Breast epithelium (tissue), 4 donors: Measurements from ENCODE around the gene ITPRIP. TPM values are rescaled to one million over a fixed set of nuclear protein-coding genes. Genes with fewer than 3 reads are reported as not detected.

Source experiments
- DNase-seq, 2 donors: peaks; one replicate each; pipeline ENCODE4 v3.0.0-alpha.2; 2019; ENCODE audit warnings: low spot score in 2 of 2
- H3K27ac ChIP-seq, 2 donors: fragments of 200-600 bp; sonication (generic) in 1 of 2; one replicate each; pipeline ENCODE4 v1.5.1; 2016 to 2019; ENCODE audit warnings: mild to moderate bottlenecking in 1 of 2
- H3K27me3 ChIP-seq, 2 donors: fragments of 200-600 bp; sonication (generic) in 1 of 2; one replicate each; pipeline versions ENCODE4 v1.5.1 to v1.6.0; 2017 to 2019; ENCODE audit warnings: control low read depth in 1 of 2, mild to moderate bottlenecking in 1 of 2
- H3K36me3 ChIP-seq: fragments of 200-600 bp; one replicate; pipeline ENCODE4 v1.5.1; 2019
- H3K4me1 ChIP-seq, 2 donors: fragments of 200-600 bp; sonication (generic); one replicate each; pipeline ENCODE4 v1.5.1; 2016 to 2019; ENCODE audit warnings: control low read depth in 1 of 2
- H3K4me3 ChIP-seq, 3 donors: fragments of 200-600 bp; sonication (generic); 1 replicate in 2 of 3; 2 replicates in 1 of 3; pipeline ENCODE4 v1.5.1; 2016 to 2019; ENCODE audit warnings: mild to moderate bottlenecking in 3 of 3, moderate library complexity in 2 of 3
- H3K9me3 ChIP-seq, 2 donors: fragments of 200-600 bp; sonication (generic) in 1 of 2; one replicate each; pipeline ENCODE4 v1.5.1; 2016 to 2019; ENCODE audit warnings: control low read depth in 1 of 2
- CTCF ChIP-seq, 3 donors: fragments of 450-650 bp; IDR thresholded peaks; one replicate each; pipeline ENCODE4 v1.5.1; 2016 to 2017; ENCODE audit warnings: antibody characterized with exemption in 3 of 3, mild to moderate bottlenecking in 3 of 3, moderate library complexity in 3 of 3
- POLR2A ChIP-seq: fragments of 450-650 bp; IDR thresholded peaks from one replicate; pipeline ENCODE4 v1.6.1; 2016; ENCODE audit warnings: antibody characterized with exemption, mild to moderate bottlenecking, moderate library complexity
- POLR2AphosphoS5 ChIP-seq, 3 donors: sonication (generic); formaldehyde crosslinking; IDR thresholded peaks; one replicate each; pipeline ENCODE4 v1.6.1; 2017; ENCODE audit warnings: antibody characterized with exemption in 3 of 3
- intact Hi-C: fragments of 100-400 bp; cut with DNase I; formaldehyde crosslinking; loops from one replicate; pipeline ENCODE4 v1.15.1; 2023; ENCODE audit warnings: low total_unique reads
- total RNA-seq, 3 donors: library from RNA; depleted of rRNA; stranded (reverse); fragments of >200 nt; gene quantifications; one replicate each; pipeline ENCODE4 v1.1.0, GENCODE V29; 2016

The ITPRIP gene
- total RNA-seq, 3 donors from 2014 or later, result 12.0 to 35.4 (median 20.9) TPM

GRCh38 chr10:104328896-104329710 is 9.2 kb downstream of the ITPRIP start:
- peak; percentile 51 to 65 for DNase-seq
- Histone ChIP-seq H3K36me3 (no peaks in the 10 kb centered on the region), H3K4me3 (peak overlapping the region; percentile 3 to 59 (median 27)), H3K4me1 (peaks cover 37 to 47% of the 10 kb centered on the region in 2 donors), H3K27me3 (no peaks in the 10 kb centered on the region), H3K9me3 (no peaks in the 10 kb centered on the region), H3K27ac (peak overlapping the region; percentile 89 to 97)
- intact Hi-C loops, result no loop called here
- TF ChIP-seq POLR2AphosphoS5 (IDR thresholded peaks at IDR 0.05), result peak in 2 of 3 donors; percentile 44 to 85
- no peak for TF ChIP-seq CTCF (IDR thresholded peaks at IDR 0.05)

GRCh38 chr10:104328646-104328895 is 9.7 kb downstream of the ITPRIP start:
- Histone ChIP-seq H3K4me1 (peaks cover 37 to 47% of the 10 kb centered on the region in 2 donors), H3K27ac (peak overlapping the region; percentile 89 to 97), H3K4me3 (peak overlapping the region; percentile 3 to 59 (median 27)), H3K9me3 (no peaks in the 10 kb centered on the region), H3K36me3 (no peaks in the 10 kb centered on the region), H3K27me3 (no peaks in the 10 kb centered on the region)
- intact Hi-C loops, result no loop called here
- TF ChIP-seq POLR2A, result no peak
- TF ChIP-seq CTCF (IDR thresholded peaks at IDR 0.05), result no peak
- TF ChIP-seq POLR2AphosphoS5 (IDR thresholded peaks at IDR 0.05), result no peak
- DNase-seq, result peak in 1 of 2 donors; percentile 46

GRCh38 chr10:104327745-104328645 is 10.3 kb downstream of the ITPRIP start:
- no peaks in the 10 kb centered on the region for H3K27me3 ChIP-seq
- H3K36me3 ChIP-seq, result no peaks in the 10 kb centered on the region
- peak in 1 of 2 donors; percentile 49 for DNase-seq
- H3K9me3 ChIP-seq, result no peaks in the 10 kb centered on the region
- peak overlapping the region; percentile 89 to 97 for H3K27ac ChIP-seq
- intact Hi-C loops, result no loop called here
- H3K4me3 ChIP-seq, result peak overlapping the region; percentile 3 to 59 (median 27)
- no peak for TF ChIP-seq POLR2A
- TF ChIP-seq POLR2AphosphoS5 (IDR thresholded peaks at IDR 0.05), result peak in 1 of 3 donors; percentile 42
- peaks cover 37 to 47% of the 10 kb centered on the region in 2 donors for H3K4me1 ChIP-seq

- H3K4me3 ChIP-seq, result peak overlapping the region in 1 of 3 donors; percentile 59
- peaks cover 37 to 47% of the 10 kb centered on the region in 2 donors for H3K4me1 ChIP-seq
- no peaks in the 10 kb centered on the region for H3K27me3 ChIP-seq
- intact Hi-C loops, result no loop called here
- peak overlapping the region; percentile 89 to 97 for H3K27ac ChIP-seq
- H3K36me3 ChIP-seq, result no peaks in the 10 kb centered on the region
- no peaks in the 10 kb centered on the region for H3K9me3 ChIP-seq
- DNase-seq, result peak in 1 of 2 donors; percentile 36
- TF ChIP-seq POLR2A (no peak), POLR2AphosphoS5 (IDR thresholded peaks at IDR 0.05) (no peak), CTCF (IDR thresholded peaks at IDR 0.05) (no peak)
These were observed 11.2 kb downstream of the ITPRIP start for GRCh38 chr10:104326991-104327610.
